NOMO-1 treated with dmso at 0.1 percent for 144 hours (cell line): Measurements from ENCODE around the gene DPY19L1.
"Not testable (repeated sequence)": the region's sequence is repeated elsewhere in the genome, so short reads cannot be mapped to it uniquely, and the experiment has no call there.

ENCODE experiments used
- DNase-seq: peaks from one replicate; lab custom pipeline; 2025; ENCODE audit not compliant: unreplicated experiment; lab: John Stamatoyannopoulos, UW

DPY19L1 gene

DNA sequence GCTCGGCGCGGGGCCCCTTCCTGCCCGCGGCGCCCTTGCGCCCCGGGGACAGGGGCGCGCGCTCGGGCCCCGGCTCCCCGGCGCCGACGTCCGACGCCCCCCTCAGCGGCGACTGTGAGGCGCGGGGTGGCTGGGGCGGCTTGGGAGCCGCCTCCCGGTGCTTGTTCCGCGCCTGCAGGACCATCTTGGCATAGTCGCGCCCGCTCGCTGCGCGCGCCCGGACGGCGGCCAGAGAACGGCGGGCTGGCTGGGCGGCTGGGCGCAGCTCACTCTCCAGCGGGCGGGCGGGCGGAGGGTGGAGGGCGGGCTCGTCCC, at the start of gene DPY19L1:
DPY19L1 (minus strand) TSS at position 275 of the 315 bp plus-strand sequence; CDS start at position 184, 91 bp downstream.
- DNase-seq, result no peak

DNA sequence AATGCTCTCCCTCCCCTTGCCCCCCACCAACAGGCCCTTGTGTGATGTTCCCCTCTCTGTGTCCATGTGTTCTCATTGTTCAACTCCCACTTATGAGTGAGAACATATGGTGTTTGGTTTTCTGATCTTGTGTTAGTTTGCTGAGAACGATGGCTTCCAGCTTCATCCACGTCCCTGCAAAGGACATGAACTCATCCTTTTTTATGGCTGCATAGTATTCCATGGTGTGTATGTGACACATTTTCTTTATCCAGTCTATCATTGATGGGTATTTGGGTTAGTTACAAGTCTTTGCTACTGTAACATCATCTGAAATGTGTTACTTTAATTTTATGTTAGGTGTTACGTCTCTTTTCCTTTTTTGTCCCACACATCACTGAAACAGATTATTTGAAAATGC, 42.2 kb upstream of the DPY19L1 start:
- not testable (repeated sequence) for DNase-seq

DNA sequence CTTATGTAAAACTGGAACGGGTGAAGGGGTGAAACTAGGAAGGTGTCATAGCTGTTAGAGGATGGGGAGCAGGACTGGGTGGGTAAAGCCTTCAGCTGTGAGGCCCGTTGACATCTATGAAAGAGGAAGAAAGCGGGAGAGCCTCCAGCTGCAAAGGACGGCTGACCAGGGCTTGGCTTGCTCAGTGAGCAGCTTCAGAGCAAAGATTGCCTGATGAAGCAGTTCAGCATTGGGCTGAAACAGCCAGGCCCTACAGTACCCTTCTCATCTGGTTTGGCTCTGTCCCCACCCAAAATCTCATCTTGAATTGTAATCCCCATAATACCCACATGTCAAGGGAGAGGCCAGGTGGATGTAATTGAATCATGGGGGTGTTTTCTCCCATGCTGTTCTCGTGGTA, 36.7 kb upstream of the DPY19L1 start:
- not testable (repeated sequence) for DNase-seq

DNA sequence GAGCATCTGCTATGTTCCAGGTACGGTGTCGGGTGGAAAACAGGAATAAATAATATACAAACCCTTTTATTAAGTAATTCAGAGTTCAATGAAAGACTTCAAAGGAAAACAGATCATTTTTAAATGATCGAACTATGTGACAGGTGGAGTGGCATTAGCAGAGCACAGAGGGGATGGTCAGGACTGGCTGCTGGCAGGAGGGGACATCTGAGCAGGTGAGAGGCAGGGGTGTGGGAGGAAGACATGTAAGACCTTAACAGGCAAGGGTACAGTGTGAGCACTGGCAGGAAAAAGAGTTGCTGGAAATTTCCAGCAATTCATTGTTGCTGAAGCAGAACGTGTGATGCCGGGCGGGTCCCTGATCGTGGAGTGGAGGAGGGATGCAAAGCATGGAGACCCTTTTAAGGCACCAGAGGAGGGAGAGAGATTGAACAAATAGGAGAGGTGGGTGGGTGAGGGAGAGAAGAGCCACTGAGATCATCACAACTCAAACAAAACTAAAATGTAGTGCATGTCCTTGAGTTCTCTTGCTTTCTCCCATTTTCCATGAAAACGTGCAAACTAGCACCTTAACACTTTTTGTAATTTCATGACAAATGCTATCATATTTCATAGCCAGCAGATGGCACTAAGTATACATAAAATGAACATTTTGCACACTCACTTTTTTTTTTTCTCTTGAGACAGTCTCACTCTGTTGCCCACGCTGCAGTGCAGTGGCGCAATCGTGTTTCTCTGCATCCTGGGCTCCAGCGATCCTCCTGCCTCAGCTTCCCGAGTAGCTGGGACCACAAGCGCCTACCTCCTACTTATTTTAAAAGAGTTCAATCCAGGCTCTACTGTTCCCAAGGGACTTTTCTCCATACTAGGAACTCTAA, 35.9 kb upstream of the DPY19L1 start:
- DNase-seq, result not testable (repeated sequence)

DNA sequence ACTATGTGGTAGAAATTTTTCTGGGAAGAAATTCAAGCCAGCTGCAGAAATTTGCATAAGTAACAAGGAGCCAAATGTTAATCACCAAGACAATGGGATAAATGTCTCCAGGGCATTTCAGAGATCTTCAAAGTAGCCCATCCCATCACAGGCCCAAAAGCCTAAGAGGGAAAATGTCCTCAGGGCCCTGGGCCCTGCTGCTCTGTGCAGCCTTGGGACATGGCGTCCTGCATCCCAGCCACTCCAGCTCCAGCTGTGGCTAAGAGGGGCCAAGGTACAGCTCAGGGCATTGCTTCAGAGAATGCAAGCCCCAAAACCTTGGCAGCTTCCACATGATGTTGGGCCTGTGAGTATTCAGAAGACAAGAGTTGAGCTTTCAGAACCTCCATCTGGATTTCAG, 31.8 kb upstream of the DPY19L1 start:
- DNase-seq, result not testable (repeated sequence)

DNA sequence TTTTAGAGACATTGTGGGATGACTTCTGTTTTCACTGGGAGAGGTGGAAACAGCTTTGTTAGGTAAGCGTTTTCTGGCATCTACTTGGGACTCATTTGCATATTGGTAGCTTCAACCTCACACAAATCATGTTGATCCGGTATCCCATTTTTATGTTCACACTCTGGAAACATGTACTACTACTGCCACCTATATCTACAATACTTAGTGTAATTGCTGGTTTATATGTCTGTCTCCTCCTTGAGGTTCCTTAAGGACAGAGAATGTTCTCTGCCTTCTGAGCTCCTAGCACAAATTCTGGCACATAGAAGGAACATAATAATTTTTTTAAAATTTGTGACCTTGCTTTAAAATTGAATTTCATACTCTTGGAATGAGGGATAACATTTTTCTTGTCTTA, 28.1 kb upstream of the DPY19L1 start:
- not testable (repeated sequence) for DNase-seq

DNA sequence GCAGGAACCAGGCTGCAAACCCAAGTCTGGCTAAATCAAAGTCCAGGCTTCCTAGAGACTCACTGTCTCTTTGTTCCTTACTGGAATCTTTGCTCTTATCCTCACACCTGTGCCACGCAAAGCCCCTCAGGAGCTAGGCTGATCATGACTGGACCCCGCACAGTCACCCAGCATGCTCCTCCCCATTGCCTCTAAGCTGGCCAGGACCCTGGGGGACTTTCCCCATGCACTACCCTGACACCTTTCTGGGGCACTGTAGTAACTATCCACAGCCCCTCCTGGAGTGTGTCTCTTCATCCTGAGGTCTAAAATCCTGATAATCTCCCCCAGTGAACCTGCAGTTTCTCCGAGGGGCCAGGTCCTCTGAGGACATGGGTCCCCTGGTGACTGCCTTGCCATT, 21.3 kb upstream of the DPY19L1 start:
- DNase-seq, result not testable (repeated sequence)

DNA sequence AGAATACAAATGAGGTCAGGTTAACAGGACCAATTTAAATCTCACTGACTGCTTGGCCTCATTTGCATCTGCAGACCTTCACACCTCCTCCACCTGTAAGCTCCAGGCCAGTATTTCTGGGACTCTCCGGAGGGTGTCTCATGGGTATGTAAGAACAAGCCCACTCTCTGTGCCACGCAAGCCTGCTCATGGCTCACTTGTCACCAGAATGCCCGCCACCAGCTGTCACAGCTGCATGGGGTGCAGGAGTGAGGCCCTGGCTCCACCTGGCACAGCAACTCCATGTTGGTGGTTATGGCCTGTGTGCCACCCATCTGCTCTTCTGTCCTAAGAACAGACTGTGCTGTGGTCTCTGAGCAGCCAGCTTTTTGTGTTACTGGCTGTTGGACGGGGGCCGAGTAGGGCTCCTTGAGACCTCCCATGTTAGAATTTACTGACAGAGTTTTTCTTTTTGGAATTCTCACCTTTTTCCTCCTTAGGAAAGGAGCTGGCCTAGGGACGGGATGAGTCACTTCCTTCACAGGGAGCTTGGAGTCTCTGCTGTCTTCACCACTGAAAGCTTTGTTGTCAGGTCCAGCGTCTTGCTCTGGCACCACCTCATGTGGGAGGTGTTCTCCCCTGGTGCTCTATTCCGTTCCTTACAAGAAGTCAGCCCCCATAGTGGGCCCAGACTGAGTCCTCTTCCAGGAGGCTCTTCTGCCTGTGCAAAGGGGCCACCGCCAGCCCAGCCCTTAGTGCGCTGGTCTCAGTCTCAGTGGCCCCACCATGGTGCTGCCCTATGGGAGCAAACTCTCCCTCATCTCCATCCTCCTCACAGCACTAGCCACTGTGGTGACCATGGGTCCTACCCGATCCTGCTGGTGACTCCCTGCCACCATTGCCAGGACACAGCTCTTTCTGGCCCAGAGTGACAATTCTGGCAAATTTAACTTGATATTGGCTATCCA, 20.5 kb upstream of the DPY19L1 start:
- not testable (repeated sequence) for DNase-seq

DNA sequence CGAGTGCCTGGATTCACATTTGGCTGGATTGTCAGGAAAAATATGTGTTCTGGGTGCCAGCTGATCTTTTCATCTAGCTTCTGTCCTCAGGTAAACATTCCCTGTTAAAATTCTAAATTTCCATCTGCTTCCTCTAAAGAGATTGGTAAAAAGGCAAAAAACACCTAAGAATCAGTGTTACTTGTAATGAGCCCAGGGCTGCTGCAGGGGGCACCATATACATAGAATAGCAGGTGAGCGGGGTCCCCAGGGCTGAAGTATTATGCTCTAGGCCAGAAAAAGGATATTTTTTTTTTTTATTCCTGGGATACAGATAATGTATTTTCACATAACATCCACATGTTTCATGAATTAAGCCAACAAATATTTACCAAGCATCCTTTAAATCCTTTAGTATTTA, 18.4 kb upstream of the DPY19L1 start:
- not testable (repeated sequence) for DNase-seq

DNA sequence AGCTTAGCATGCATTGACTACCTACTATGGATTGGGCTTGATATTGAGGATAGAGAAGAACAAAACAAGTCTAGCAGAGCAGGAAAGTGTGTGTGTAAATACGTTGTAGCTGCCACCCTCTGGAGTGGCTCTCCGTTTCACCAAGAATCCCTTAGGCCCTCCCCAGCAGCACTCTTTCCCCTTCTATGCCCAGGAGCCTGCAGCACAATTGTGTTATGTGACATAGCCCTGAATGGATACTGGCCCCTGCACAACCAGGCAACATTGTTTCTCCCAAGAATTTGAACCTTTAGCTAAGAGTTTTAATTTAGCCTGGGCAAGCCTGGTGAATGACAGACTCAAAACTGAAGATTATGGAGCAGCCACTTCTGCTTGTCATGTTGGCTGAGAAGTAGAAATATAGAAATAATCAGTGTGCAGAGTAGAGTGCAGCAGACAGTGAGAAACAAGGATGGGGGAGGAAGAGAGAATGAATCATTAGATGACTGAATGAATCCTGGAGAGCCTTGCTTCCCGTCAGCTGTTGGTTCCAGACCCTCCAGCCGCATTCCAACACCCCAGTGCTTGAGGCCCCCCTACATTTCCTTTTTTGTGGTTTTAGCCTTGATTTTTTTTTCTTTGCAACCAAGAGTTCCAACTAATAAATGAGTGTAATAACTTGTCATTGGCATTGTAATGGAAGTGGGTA, 16.3 kb upstream of the DPY19L1 start:
- DNase-seq, result not testable (repeated sequence)

DNA sequence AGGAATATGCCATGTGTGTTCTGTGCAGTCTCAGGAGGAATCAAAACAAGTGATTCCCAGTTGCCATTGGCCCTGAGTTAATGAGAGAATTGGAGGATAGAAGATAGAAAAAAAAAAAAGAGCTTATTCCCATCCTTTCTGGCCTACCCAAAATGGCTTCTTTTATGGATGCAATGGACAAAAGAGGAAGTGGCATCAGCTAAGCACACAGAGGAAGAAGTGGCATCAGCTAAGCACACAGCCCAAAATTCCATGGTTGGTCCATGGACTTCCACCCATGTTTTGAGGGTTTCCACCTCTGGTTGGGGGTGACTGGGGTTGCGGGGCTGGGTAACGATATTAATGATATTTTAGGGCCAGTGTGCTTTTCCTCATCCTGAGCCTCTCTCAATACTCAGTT, 11.1 kb upstream of the DPY19L1 start:
- not testable (repeated sequence) for DNase-seq

DNA sequence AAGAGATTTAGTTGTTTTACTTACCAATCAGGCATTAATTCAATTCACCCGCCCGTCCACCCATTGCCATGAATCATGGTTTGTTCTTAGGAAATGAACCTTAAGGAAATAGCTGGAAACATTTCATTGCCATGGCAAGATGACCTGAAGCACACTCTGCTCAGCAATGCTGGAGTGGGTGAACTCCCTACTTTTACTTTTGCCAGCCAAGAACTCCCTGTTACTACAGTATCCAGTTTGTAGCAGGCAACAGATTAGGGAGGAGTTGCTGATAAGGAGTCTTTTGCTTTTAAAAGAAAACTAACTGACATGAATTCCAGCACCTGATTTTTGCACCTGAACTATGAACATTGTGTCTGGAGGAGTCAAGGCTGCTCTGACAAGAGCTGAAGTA, 10.6 kb upstream of the DPY19L1 start:
- not testable (repeated sequence) for DNase-seq

DNA sequence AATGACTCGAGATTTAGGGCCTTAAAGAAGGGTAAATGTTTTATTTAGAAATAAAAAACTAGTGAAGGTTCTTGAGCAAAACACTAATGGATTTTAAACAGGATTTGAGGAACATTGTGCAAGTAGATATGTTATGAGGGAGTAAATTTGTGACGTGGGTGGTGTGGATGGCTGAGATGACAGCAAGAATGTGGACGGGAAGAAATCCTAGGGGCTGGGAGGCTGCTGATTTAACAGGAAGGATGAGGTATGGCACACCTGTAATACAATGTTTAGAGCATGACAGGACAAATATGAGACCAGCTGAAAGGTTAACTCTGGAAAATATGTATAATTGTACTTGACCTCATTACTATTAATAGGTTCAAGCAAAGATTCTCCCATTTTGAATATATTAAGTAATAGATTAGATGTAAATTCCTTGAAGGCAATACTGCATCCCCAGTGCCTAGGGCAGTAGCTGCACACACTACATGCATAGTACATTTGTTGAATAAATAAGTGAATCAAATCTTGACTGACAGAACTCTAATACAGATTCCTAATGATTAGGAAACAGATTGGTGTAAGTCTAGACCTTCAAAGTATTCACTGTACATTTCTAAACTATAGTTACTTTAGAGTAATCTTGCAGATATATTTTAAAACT, 10.1 kb upstream of the DPY19L1 start:
- DNase-seq, result not testable (repeated sequence)

DNA sequence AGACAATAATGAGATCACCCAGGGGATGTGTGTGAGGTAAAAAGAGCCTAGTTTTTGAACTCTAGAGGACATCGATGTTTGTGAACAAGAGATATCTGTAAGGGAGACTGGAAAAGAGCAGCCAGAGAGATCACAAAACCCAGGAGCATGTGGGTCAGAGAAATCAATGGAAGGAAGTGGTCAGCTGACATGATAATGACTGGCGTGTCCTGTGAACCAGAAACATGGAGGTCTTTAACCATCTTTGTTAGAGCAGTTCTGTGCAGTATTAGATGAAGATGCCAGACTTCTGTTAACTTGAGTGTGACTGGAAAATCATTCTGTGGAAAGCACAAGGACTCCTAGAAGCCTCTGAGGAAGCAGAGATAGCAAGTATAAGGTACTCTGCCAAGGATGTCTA, 6.0 kb upstream of the DPY19L1 start:
- DNase-seq, result not testable (repeated sequence)

DNA sequence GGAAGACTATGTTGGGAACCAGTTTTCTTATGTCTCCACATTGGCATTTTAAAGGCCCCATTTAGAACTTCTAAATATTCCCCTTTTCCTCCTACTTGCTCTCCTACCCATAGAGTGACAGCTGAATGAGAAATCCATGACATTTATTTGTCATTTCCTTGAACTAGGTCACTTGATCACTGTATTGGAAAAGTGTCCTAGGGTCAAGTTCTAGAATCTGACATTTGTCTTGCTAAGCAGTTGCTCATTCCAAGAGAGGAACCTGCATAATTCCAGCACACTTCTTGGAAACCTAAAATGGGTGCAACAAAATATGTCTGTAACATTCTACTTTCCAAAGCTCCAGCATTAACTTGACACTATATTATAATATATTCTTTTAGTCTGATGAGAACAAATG, 3.6 kb upstream of the DPY19L1 start:
- no peak for DNase-seq

DNA sequence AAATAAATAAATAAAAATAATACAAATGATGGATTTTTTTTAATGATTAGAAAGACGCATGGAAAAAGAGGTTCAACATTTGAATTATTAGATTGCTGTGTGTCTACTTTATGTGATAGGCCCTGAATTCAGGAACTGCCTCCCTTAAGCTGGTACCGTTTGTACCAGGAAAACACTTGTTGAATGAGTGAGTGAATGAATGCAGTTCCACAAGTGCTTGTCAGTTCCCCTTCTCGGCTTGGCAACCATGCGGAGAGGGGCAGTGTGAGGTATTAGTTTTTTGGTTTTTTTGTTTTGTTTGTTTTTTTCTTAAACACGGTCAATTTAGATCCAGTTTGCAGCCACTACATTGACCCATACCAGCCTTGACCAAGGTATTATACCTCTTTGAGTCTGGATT, 2.1 kb upstream of the DPY19L1 start:
- no peak for DNase-seq

DNA sequence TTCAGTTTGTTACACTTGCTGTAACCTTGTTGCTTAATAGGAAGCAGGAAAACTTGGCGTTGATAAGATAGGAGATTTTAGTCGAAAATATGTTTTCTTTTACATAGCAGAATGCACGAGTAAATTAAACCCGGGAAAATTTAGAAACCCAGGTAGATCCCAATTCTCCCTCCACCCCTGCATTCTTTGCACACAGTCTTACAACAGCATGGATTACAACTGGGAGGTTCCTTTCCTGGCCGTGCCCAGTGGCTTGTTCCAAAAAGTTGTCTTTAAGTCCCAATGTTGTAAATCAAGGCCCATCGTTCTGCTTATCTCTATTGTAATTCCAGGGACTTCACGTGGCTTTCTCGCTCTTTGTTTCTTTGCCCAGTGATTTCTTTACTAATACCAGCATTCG, 1.1 kb upstream of the DPY19L1 start:
- DNase-seq, result no peak

DNA sequence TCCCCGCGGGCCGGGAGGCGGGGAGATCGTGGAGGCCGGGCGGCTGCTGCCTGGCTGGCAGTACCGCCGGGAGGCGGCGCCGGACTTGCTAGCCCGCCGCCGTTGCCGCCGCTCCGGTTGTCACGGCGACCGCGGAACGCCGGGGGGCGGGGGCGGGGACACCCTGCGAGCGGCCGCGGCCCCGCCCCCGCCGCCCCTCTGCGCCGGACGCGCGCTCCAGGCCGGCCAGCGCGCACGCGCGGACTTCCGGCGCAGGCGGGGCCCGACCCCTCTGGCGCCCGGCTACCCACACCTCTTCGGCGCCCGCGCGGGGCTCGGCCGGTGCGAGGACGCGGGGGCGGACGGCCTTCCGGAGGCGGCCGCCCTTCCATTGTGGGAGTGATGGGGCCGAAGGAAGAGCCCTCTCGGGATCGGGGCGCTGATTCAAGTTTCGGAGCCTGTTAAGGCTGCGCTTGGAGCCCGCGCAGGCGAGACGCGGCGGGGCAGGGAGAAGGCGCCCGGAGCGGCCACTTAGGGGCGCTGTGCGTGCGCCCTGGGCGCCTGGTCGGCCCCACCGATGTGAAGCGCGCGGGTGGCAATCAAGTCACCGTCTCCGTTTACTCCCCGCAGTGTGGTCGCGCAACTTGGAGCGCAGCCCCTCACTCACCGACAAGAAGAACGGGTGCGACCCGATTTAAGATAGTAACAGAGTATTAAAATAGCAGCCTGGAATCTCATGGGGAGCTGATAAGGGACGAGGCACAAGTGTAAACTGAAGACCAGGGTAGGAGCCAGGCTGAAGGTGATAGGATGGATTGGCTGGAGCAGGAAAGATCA, 449 bp upstream of the DPY19L1 start:
- DNase-seq, result peak; percentile 91

DNA sequence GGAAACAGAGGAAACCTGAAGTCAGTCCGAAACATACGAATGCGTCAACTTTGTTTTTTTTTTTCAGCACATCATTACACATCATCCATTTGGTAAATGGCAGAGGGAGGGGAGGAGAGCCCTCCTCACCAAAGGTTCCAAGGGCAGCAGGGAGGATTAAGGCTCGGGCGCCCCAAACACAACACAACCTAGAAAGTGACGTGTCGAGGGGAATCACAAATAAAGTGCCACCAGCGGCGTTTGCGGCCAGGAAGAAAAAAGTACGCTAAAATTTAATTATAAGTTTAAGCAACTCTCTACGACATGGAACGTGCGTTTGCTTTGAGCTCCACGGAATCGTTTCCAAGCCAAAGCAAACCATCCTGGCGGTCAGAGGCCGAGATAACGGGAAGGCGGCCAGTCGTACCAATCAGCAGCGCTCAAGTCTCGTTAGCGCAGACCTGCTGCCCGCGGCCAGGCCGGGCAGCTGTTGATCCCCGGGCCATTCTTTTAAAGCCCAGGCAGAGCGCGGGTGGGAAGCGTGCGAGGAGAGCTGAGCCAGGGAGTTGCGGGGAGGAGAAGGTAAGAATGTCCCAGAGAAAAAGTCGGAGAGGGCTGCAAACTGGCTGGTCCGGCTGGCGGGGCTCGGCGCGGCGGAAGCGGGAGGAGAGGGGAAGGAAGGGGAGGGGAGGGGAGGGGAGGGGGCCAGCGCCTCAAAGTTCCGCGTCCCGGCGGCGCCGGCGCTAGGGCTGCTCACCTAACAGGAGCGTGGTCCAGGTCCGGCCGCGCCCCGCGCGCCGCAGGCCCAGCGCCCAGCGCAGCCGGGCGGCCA, 719 bp downstream of the DPY19L1 start:
- no peak for DNase-seq
